HG03558 (cell line): Measurements from ENCODE around the gene NCKIPSD.

ENCODE experiments used
- ATAC-seq: cut with Tn5 transposase; IDR thresholded peaks from one replicate; pipeline ENCODE4 v1.9.1; 2021; ENCODE audit warnings: moderate number of reproducible peaks; ENCODE audit not compliant: unreplicated experiment; ENCODE audit errors: extremely low read depth

Gene NCKIPSD

DNA sequence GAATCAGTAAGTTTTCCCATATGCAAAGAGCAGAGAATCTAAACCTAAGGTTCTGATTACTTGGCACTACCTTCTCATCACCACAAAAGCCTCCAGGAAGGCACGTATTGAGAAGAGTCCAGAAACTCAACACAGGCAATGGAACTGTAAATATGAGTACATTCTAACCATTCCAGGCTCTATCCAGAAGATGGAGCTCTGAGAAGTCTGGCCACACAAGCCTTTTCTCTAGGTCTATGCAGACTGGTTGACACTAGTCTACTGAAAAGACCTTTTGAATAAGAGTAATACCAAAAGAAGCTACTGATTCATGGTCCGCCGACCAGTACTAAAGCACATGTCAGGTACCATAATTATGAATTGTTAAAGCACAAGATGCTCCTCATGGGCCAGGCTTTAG, 12.2 kb upstream of the NCKIPSD start:
- ATAC-seq = no peak

GRCh38 chr3:48696601-48697000, 10.9 kb upstream of the NCKIPSD start:
- no peak for ATAC-seq

DNA sequence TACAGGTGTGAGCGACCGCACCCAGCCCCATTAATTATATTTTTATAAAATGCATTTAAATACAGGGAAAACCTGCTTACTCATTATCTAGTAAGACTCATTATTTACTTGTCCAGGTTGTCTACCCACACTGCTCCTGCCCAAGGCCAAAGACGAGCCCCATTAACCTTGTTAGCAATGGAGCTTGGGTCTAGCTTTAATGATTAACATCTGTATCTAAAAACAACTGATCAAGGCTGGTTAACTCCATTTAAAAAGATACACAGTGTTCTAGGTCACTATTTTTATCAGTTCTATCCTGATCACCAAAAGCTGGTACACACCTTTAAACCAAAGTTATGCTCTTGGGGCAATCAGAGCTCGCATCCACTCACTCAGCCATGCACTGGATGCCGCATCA, 10.4 kb upstream of the NCKIPSD start:
- no peak for ATAC-seq

- ATAC-seq = no peak
Observed at GRCh38 chr3:48695393-48695753, 9.7 kb upstream of the NCKIPSD start.

GRCh38 chr3:48694610-48695392, 9.1 kb upstream of the NCKIPSD start:
- ATAC-seq = no peak

GRCh38 chr3:48693826-48694225, 8.1 kb upstream of the NCKIPSD start:
- ATAC-seq = no peak

- ATAC-seq = no peak
Observed at GRCh38 chr3:48692551-48692950, 6.8 kb upstream of the NCKIPSD start.

DNA sequence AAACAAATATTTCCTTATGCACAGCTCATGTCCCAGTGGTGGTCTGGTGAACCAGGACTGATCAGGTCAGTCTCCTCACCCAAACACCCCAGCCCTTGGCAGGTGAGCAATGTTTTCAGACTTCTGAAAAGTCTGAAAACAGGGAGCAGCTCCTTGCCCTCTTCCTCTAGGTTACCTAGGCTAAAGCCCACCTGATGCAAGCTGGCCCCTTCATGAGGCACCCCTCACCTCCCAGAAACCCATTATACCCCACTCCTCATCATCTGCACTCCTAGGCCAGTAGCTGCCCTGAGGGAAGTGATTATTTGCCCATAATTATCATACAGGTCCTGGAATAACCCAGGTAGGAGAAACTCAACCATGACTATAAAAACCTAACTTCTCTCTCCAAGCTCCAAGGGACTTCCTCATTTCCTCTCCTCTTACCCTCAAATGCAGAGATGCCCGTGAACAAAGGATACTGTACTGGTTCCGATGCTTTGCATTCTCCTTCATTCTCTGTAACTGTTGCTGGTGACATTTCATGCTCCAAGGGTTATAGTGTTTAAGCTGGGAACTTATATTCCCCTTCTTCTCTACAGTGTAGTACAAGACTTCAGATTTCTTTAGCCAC, 5.2 kb upstream of the NCKIPSD start:
- ATAC-seq = no peak

- no peak for ATAC-seq
Observed at GRCh38 chr3:48689384-48689783, 3.7 kb upstream of the NCKIPSD start.

DNA sequence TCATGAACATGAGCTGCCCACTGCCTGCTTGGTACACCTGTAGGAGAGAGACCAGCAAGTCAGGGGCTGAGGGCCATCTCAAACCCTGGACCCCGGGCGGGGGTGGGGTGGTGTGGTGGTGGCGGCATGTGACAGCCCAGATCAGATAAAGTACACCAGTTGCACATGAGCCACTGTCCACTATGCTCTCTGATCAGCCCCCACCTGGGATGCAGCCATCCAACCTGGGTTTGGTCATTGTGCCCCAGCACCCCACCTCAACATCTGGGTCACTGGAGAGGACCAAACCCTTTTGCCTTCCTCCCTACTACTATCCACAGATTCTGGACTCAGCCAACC, 3.0 kb upstream of the NCKIPSD start:
- no peak for ATAC-seq

- no peak for ATAC-seq
Observed at GRCh38 chr3:48688032-48688736, 2.5 kb upstream of the NCKIPSD start.

DNA sequence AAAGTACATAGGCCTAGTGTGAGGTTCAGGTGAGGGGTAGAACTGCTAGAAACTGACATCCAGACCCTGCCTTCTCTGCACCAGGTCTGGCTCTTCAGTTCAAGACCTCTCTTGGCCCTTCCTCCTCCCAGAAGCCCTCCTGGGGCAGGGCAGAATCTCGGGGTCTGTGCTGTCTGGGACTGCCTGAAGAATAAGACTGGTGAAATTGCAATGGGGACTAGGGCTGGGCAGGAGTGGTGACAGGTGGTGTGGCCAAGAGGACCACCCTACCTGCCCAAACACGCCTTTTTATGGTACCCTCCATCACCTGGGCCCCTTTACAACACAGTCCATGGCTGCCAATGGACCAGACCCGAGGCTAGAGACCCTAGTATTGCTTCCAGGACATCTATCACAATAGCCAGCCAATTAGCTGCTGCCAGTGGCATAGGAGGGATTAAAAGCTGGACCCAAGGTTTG, 1.5 kb upstream of the NCKIPSD start:
- ATAC-seq = no peak

DNA sequence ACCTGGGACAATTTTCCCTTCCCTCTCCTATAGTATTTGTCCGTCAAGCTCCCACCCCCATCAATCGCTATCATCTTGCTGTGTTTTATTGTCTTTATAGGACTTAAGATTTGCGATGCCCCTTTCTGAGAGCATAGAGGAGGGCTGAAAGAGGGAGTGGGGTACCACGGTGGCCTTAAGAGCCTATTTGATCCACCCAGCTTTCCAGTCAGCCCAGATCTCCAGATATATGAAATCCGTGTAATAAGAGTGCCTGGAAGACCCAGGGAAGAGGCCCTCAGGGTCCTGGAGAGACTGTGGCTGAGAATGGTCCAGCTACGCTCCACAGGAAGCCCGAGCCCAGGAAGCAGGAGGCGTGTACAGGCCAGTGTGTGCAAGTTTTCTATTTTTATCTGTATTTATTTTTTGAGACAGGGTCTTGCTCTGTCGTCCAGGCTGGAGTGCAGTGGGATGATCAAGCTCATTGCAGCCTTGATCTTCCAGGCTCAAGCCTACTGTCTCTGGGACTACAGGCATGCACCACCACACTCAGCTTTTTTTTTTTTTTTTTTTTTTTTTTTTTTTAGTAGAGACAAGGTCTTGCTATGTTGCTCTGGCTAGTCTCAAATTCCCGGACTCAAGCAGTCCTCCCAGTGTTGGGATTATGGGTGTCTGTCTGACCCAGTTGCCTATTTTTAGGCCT, 964 bp upstream of the NCKIPSD start:
- ATAC-seq = no peak

- no peak for ATAC-seq
Observed at GRCh38 chr3:48685293-48685602, 467 bp downstream of the NCKIPSD start.

DNA sequence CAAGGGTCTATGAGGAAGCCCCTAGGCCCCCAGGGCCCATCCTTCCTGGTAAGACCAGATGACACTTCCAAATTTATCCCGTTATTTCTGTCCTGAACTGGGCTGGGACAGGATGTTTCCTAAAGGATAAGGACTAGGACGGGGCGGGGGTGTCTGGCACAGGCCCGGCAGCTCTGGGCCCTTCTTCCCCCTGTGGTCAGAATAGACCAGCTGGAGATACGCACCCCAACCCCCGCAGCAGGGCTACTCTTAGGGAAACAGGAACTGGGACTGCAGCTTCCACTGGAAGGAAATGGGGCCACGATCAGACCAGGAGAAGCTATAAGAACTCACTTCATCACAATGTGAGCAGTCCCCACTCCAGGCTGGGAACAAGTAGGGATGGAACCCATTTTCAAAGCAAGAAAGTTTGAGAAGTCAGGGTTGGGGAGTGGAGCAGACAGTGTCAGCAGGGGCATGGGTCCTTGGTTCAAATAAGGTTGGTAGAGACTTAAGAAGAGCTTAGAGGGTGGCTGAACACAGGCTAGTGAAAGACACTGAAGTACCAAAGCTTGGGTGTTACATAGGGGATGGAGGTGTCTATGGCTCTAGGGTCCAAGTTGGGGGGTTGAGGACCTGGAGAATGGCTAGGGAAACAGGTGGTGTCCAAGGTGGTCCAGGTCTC, 1.1 kb downstream of the NCKIPSD start:
- no peak for ATAC-seq

GRCh38 chr3:48684054-48684349, 1.7 kb downstream of the NCKIPSD start:
- no peak for ATAC-seq

DNA sequence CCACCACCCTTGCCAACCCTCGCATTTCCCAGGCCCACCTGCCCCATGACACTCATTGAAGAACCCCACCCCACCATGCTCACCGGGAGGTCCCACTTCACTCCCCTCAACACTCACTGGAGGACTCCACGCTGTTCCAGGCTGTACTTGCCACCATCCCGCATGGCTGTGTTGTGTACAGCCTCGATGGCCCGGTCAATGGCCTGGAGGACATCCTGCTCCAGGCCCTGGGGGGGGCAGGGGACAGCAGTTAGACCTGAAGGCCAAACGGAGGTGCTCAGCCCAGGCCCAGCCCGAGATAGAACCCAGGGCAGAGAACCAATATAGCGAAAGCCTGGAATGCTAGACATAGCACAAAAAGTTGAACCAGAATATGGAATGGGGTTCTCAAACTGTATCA, 2.9 kb downstream of the NCKIPSD start:
- ATAC-seq = no peak

DNA sequence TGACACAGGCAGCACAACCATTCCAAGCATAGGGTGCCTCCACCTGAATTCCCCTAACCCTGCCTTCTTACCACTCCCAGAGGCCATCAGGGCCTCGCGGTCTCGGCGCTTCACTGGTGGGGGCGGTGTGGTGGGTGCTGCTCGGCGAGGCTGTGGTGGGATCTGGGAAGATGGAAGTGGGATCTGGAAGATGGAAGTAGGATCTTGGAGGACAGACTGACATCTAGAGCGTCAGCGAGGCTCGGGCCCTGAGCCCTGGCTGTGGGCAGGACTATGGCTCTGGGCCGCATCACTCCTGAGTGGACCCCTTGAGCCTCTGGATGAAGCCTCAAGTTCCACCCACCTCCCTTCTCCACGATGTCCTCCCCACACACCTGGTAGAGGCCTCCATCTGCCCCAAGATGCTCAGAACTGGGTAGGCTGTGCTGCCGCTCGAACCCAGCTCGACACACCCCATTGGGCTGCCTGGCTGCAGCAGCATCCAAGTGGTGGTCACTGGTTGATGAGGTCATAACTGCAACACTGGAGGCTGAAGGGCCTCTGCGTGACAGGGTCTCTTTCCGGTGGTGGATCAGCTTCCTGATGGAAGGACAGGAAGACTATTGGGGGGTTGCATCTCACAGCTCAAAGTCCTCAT, 3.6 kb downstream of the NCKIPSD start:
- ATAC-seq = no peak

DNA sequence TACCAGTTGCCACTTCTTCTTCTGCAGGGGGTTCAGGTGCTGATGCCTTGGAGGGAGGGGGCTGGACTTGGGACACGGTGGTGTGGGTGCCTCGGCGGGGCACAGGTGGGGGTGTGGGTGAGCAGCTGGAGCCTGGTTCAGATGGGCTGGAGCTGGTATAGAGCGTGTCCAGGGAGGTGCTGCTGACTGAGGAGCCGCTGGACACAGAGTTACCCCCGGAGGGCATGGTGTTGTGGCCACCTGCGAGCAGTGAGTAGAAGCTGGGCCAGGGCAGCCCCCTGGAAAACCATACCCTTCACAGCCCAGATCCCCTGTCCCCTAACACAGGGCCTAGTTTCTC, 4.2 kb downstream of the NCKIPSD start:
- ATAC-seq = no peak

- ATAC-seq = no peak
Observed at GRCh38 chr3:48680811-48681540, 4.7 kb downstream of the NCKIPSD start.
